Measurements from ENCODE around the gene EOLA2. TPM values are rescaled to one million over a fixed set of nuclear protein-coding genes. Genes with fewer than 3 reads are reported as not detected.
"Not testable (repeated sequence)": the region's sequence is repeated elsewhere in the genome, so short reads cannot be mapped to it uniquely, and the experiment has no call there.

The EOLA2 gene
- polyA plus RNA-seq, 1 experiment = 35.5 TPM

GRCh38 chrX:149949743-149950436 is 11.6 kb upstream of the EOLA2 start:
- TF ChIP-seq, protein P1, sequence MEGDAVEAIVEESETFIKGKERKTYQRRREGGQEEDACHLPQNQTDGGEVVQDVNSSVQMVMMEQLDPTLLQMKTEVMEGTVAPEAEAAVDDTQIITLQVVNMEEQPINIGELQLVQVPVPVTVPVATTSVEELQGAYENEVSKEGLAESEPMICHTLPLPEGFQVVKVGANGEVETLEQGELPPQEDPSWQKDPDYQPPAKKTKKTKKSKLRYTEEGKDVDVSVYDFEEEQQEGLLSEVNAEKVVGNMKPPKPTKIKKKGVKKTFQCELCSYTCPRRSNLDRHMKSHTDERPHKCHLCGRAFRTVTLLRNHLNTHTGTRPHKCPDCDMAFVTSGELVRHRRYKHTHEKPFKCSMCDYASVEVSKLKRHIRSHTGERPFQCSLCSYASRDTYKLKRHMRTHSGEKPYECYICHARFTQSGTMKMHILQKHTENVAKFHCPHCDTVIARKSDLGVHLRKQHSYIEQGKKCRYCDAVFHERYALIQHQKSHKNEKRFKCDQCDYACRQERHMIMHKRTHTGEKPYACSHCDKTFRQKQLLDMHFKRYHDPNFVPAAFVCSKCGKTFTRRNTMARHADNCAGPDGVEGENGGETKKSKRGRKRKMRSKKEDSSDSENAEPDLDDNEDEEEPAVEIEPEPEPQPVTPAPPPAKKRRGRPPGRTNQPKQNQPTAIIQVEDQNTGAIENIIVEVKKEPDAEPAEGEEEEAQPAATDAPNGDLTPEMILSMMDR (IDR thresholded peaks at IDR 0.05; ENCODE audit: low read depth, low read length) = no peak
- no peak for DNase-seq (ENCODE audit: low read depth, low spot score)
- Histone ChIP-seq H3K27me3 (ENCODE audit: control insufficient read depth, insufficient read depth, low read length) (no peaks in the 10 kb centered on the region), H3K4me3 (ENCODE audit: low read depth, low read length) (no peak overlapping the region), H3K27ac (ENCODE audit: low read depth, low read length) (no peak overlapping the region), H3K9me3 (ENCODE audit: control insufficient read depth, insufficient read depth, low read length) (no peaks in the 10 kb centered on the region)
- ChIA-PET CTCF (interaction anchor here (0.7 to 2.7 kb wide), 8 partner anchors 10 to 768 kb away, joined by 3 to 13 read pairs (median 6); no protein-coding TSS in a partner anchor), POLR2A (no interaction called here)

DNA sequence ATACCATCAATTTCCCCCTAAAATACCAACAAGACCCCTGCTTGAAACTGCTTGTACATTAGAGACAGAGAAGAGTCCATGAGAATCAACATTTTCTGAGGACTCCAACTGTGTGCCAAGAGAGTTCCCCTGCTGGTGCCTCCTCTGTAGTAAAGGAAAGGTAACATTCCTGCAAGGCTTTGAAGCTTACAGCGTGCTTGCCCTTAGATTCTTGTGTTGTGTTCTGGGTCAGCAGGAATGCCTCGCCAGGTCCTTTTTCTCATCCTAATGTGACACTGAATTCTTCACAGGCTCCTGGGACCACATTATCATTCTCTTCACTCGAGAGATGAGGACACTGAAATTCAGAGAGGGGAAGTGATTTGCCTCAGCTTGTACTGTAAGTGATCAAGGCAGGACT is 9.7 kb upstream of the EOLA2 start:
- Histone ChIP-seq H3K27me3 (ENCODE audit: control insufficient read depth, insufficient read depth, low read length) (no peaks in the 10 kb centered on the region), H3K27ac (ENCODE audit: low read depth, low read length) (no peak overlapping the region), H3K4me3 (ENCODE audit: low read depth, low read length) (no peak overlapping the region), H3K9me3 (ENCODE audit: control insufficient read depth, insufficient read depth, low read length) (no peaks in the 10 kb centered on the region)
- CTCF ChIA-PET = no interaction called here
- POLR2A ChIA-PET = no interaction called here
- TF ChIP-seq, protein P1 (IDR thresholded peaks at IDR 0.05; ENCODE audit: low read depth, low read length) = no peak
- no peak for DNase-seq (ENCODE audit: low read depth, low spot score)

GRCh38 chrX:149946932-149947331 is 8.6 kb upstream of the EOLA2 start:
- H3K4me3 ChIP-seq (ENCODE audit: low read depth, low read length); DNase-seq (ENCODE audit: low read depth, low spot score); CTCF ChIA-PET; POLR2A ChIA-PET; H3K27ac ChIP-seq (ENCODE audit: low read depth, low read length); H3K9me3 ChIP-seq (ENCODE audit: control insufficient read depth, insufficient read depth, low read length); H3K27me3 ChIP-seq (ENCODE audit: control insufficient read depth, insufficient read depth, low read length): not testable (repeated sequence)

- CTCF ChIA-PET; H3K27ac ChIP-seq (ENCODE audit: low read depth, low read length); H3K27me3 ChIP-seq (ENCODE audit: control insufficient read depth, insufficient read depth, low read length); H3K9me3 ChIP-seq (ENCODE audit: control insufficient read depth, insufficient read depth, low read length); H3K4me3 ChIP-seq (ENCODE audit: low read depth, low read length); POLR2A ChIA-PET; DNase-seq (ENCODE audit: low read depth, low spot score): not testable (repeated sequence)
Observed at GRCh38 chrX:149945820-149946219, 7.5 kb upstream of the EOLA2 start.

- H3K27me3 ChIP-seq (ENCODE audit: control insufficient read depth, insufficient read depth, low read length); POLR2A ChIA-PET; CTCF ChIA-PET; DNase-seq (ENCODE audit: low read depth, low spot score); H3K9me3 ChIP-seq (ENCODE audit: control insufficient read depth, insufficient read depth, low read length); H3K27ac ChIP-seq (ENCODE audit: low read depth, low read length); H3K4me3 ChIP-seq (ENCODE audit: low read depth, low read length): not testable (repeated sequence)
Observed at GRCh38 chrX:149945087-149945670, 6.9 kb upstream of the EOLA2 start.

DNA sequence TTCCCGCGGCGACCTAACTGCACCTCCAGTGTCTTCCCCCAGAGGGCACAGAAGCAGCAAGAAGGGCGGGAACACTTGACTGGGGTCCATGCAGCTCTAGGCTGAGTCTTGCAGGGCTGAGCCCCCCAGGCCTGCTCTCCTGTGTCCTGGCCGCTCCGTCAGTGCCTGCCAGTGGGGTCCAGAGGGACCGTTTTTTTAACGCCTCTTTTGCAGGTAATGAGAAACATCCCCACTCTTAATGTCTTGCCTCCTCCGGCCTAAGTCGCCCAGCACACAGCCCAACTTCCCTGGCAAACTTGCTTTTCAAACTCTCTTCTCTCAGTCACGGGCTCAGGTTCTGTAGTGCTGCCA is 2.4 kb upstream of the EOLA2 start:
- POLR2A ChIA-PET = interaction anchor here (0.9 kb wide), 1 partner anchor 422 kb away, joined by 3 read pairs; the partner anchor contains the start of gene MAMLD1
- CTCF ChIA-PET = interaction anchor here (0.7 to 1.3 kb wide), 10 partner anchors 10 to 775 kb away, joined by 3 to 7 read pairs (median 4); no protein-coding TSS in a partner anchor
- TF ChIP-seq, protein P1 (IDR thresholded peaks at IDR 0.05; ENCODE audit: low read depth, low read length) = peak; percentile 66
- not testable (repeated sequence) for H3K27ac ChIP-seq (ENCODE audit: low read depth, low read length); H3K27me3 ChIP-seq (ENCODE audit: control insufficient read depth, insufficient read depth, low read length); DNase-seq (ENCODE audit: low read depth, low spot score); H3K9me3 ChIP-seq (ENCODE audit: control insufficient read depth, insufficient read depth, low read length)
- peak overlapping the region; percentile 29 for H3K4me3 ChIP-seq (ENCODE audit: low read depth, low read length)

All from AG04450 (cell line).